Activated naive CD4-positive, alpha-beta T cell treated with anti-CD3 and anti-CD28 coated beads, Interleukin-2, amount 50 U/mL, for 72 hours (primary cell): ENCODE results near the gene NUP205. TPM values are rescaled to one million over a fixed set of nuclear protein-coding genes. Genes with fewer than 3 reads are reported as not detected.

ENCODE experiments used
- ATAC-seq, 2 donors: fragments of 150-1000 bp; cut with Tn5 transposase; 2 replicates each; pipeline ENCODE4 v1.10.0; 2021; ENCODE audit warnings: mild to moderate bottlenecking in 2 of 2, moderate library complexity in 2 of 2
- DNase-seq, 2 donors: peaks; one replicate each; pipeline ENCODE4 v3.0.0; 2021 to 2022; ENCODE audit warnings: low spot score in 2 of 2
- H3K27ac Mint-ChIP-seq, 2 donors: one replicate each; pipeline ENCODE4 v1.8.0; 2022; ENCODE audit warnings: mild to moderate bottlenecking in 2 of 2, mixed read lengths in 2 of 2
- H3K36me3 Mint-ChIP-seq, 2 donors: one replicate each; pipeline ENCODE4 v1.8.0; 2022; ENCODE audit warnings: mixed read lengths in 2 of 2
- H3K9me3 Mint-ChIP-seq, 2 donors: one replicate each; pipeline ENCODE4 v1.8.0; 2022; ENCODE audit warnings: mixed read lengths in 2 of 2
- total RNA-seq, 2 donors: library from RNA; stranded (reverse); gene quantifications; one replicate each; pipeline ENCODE4 v1.2.3, GENCODE V29; 2022

The NUP205 gene
- total RNA-seq, 2 donors from 2014 or later = 61.5 to 156 TPM

DNA sequence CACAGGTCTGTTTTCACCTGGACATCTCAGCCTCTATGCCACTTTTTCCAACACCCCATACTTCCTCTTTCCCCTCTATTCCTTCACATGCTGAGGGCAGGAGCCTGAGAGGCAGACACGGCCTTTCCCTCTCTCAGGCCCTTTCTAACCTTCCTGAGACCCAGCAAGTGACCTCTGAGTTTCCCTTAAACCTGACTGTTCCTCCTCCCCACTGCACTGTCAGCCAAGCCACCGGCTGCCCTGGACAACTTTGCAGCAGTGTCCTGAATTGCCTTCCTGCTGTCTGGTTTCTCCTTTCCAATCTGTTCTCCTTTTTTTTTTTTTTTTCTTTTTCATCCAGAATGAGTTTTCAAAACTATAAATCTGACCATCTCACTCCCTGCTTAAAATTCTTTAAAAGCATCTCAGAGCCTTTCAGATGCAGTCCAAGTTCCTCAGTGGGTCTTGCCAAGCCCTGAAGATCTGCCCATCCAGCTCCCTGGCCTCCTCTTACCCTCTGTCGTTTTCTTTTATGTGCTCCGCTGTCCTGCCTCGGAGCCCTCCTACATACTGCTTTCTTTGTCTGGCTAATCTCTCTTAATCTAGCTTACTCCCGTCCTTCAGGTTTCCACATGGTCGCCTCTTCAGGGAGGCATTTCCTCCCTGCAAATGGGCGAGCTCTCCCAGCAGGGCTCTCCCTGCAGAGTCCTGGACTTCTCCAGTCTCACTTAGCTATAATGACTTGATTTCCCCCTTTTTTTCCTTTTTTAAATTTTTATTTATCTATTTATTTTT lies 139.7 kb downstream of the NUP205 start:
- no peaks in the 10 kb centered on the region for H3K9me3 Mint-ChIP-seq
- no peak for DNase-seq

More for the DNA sequence above, 139.7 kb downstream of the NUP205 start:
- peaks cover 0 to 4% of the 10 kb centered on the region in 2 donors for H3K36me3 Mint-ChIP-seq
- no peak for ATAC-seq
- H3K27ac Mint-ChIP-seq = no peak overlapping the region

Other genes starting within 250 kb of the NUP205 start
- gene CNOT4, start 47.8 kb upstream of the NUP205 start, total RNA-seq = 10 to 100 TPM; 21.7 to 25.4 TPM
- gene STMP1, start 104.6 kb downstream of the NUP205 start, total RNA-seq = 10 to 100 TPM; 16.6 to 17.0 TPM
- not detected for gene SLC13A4, start 170.3 kb downstream of the NUP205 start, total RNA-seq
- gene FAM180A, start 190.9 kb downstream of the NUP205 start, total RNA-seq = not detected